Uterus (tissue), 4 donors: Measurements from ENCODE around the gene SLC16A12. TPM values are rescaled to one million over a fixed set of nuclear protein-coding genes. Genes with fewer than 3 reads are reported as not detected.

Source experiments
- DNase-seq, 2 donors: peaks; one replicate each; pipeline ENCODE4 v3.0.0-alpha.2; 2019 to 2020
- H3K27ac ChIP-seq, 2 donors: fragments of 200-600 bp; sonication (generic); 1 replicate in 1 of 2; 2 replicates in 1 of 2; pipeline ENCODE4 v1.5.1; 2016 to 2018
- H3K27me3 ChIP-seq, 2 donors: fragments of 200-600 bp; sonication (generic); one replicate each; pipeline ENCODE4 v1.5.1; 2018 to 2019; ENCODE audit warnings: control low read depth in 1 of 2
- H3K36me3 ChIP-seq, 2 donors: fragments of 200-600 bp; sonication (generic); one replicate each; pipeline ENCODE4 v1.5.1; 2019; ENCODE audit warnings: control low read depth in 1 of 2
- H3K4me1 ChIP-seq, 2 donors: fragments of 200-600 bp; sonication (generic); one replicate each; pipeline ENCODE4 v1.5.1; 2018 to 2019; ENCODE audit warnings: control low read depth in 1 of 2
- H3K4me3 ChIP-seq, 2 donors: fragments of 200-600 bp; sonication (generic); 1 replicate in 1 of 2; 2 replicates in 1 of 2; pipeline ENCODE4 v1.5.1; 2018 to 2019; ENCODE audit warnings: mild to moderate bottlenecking in 1 of 2
- H3K9me3 ChIP-seq, 2 donors: fragments of 200-600 bp; sonication (generic); one replicate each; pipeline ENCODE4 v1.5.1; 2019; ENCODE audit warnings: control low read depth in 1 of 2
- CTCF ChIP-seq, 4 experiments: fragments of 200-600 bp in 2 of 4; fragments of 450-650 bp in 2 of 4; sonication (generic) in 2 of 4; IDR thresholded peaks; one replicate each; pipeline ENCODE4 v1.5.1; 2016 to 2019; ENCODE audit warnings: antibody characterized with exemption in 4 of 4, mild to moderate bottlenecking in 2 of 4, moderate library complexity in 1 of 4
- POLR2A ChIP-seq, 2 donors: fragments of 450-650 bp; IDR thresholded peaks; one replicate each; pipeline ENCODE4 v1.6.1; 2016; ENCODE audit warnings: antibody characterized with exemption in 2 of 2, mild to moderate bottlenecking in 1 of 2, moderate library complexity in 1 of 2
- intact Hi-C: fragments of 100-400 bp; cut with DNase I; formaldehyde crosslinking; loops from one replicate; pipeline ENCODE4 v1.15.1; 2023; ENCODE audit warnings: low total_unique reads
- total RNA-seq, 4 donors: library from RNA; depleted of rRNA in 3 of 4; stranded (reverse); fragments of >200 nt in 3 of 4; gene quantifications; one replicate each; pipeline versions ENCODE4 v1.1.0 to v1.2.4, GENCODE V29; 2014 to 2023
- donor health status: DM: yes; HTN: yes; CAD: no.

SLC16A12 gene
- total RNA-seq, 4 donors from 2014 or later, result 0.26 to 7.4 (median 0.51) TPM

- Histone ChIP-seq H3K9me3 (no peaks in the 10 kb centered on the region), H3K4me3 (no peak overlapping the region), H3K36me3 (no peaks in the 10 kb centered on the region), H3K4me1 (no peaks in the 10 kb centered on the region), H3K27ac (no peak overlapping the region), H3K27me3 (no peaks in the 10 kb centered on the region)
- intact Hi-C loops, result no loop called here
- DNase-seq, result no peak
- TF ChIP-seq CTCF (IDR thresholded peaks at IDR 0.05) (peak in 3 of 4 experiments; percentile 22 to 48 (median 47)), POLR2A (IDR thresholded peaks at IDR 0.05) (no peak)
These were observed 146.1 kb downstream of the SLC16A12 start for GRCh38 chr10:89389254-89389653.

GRCh38 chr10:89388806-89389205 is 146.6 kb downstream of the SLC16A12 start:
- TF ChIP-seq CTCF (IDR thresholded peaks at IDR 0.05), result no peak
- TF ChIP-seq POLR2A (IDR thresholded peaks at IDR 0.05), result no peak
- H3K4me3 ChIP-seq, result no peak overlapping the region
- intact Hi-C loops, result no loop called here
- no peaks in the 10 kb centered on the region for H3K9me3 ChIP-seq
- no peaks in the 10 kb centered on the region for H3K36me3 ChIP-seq
- no peak overlapping the region for H3K27ac ChIP-seq
- H3K27me3 ChIP-seq, result no peaks in the 10 kb centered on the region
- H3K4me1 ChIP-seq, result no peaks in the 10 kb centered on the region
- no peak for DNase-seq

DNA sequence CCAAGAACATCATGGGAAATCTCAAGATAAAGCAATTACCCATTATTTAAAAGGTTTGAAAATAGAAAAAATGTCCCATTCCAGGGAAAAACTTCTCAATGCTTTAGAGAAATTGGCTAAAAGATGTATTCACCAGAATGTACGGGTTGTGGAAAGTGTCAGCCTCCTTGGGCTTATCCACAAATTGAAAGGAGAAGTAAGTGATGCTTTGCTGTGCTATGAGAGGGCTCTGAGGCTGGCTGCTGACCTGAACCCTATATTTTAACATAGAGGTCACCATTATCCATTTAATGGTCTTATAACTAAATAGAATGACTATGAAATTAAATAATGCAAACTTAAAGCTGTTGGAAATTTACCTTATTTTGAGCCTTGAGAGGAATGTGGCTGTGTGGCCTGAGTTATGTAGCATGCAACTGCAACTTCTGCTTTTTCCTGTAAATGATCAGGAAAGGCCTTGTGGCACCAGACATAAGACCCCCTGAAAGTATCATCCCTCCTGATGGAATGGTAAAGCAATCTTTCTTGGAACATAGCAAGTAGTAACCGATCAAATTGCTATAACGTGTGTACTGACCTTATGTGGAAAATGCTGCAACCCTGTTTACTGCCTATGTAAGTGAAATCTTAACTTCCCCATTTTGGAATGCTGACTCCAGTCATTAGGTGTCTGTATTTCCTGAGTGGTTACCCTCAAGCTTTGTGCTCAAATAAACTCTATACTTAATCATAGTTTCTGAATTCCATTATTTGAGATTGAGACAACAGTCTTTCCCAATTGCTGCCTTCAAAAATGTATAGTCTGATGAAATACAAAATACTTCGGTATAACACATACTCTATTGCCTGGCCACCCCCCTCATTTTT is 150.7 kb downstream of the SLC16A12 start:
- no peak for TF ChIP-seq CTCF (IDR thresholded peaks at IDR 0.05)
- no peak for TF ChIP-seq POLR2A (IDR thresholded peaks at IDR 0.05)
- intact Hi-C loops, result no loop called here
- DNase-seq, result no peak
- Histone ChIP-seq H3K4me1 (no peaks in the 10 kb centered on the region), H3K36me3 (no peaks in the 10 kb centered on the region), H3K9me3 (no peaks in the 10 kb centered on the region), H3K27me3 (no peaks in the 10 kb centered on the region), H3K27ac (no peak overlapping the region), H3K4me3 (no peak overlapping the region)

DNA sequence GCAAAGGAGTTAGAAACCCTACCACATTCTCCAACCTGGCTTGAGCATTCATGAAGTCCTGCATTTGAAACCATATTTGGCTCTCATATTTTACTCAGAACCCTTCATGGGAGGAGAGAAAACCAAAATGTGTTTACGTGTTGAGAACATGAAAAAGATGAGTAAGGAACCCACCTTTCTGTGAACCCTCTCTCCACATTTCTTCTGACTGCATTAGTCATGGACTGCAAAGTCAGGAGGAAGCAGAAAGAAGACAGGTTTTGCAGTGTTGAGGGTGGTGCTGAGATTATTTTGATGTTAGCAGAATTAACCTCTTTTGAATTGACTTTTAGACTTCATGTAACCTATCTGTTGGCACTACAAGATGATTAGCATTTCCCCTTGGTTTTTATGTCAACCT is 152.6 kb downstream of the SLC16A12 start:
- Histone ChIP-seq H3K27me3 (no peaks in the 10 kb centered on the region), H3K36me3 (no peaks in the 10 kb centered on the region), H3K4me1 (no peaks in the 10 kb centered on the region), H3K4me3 (no peak overlapping the region), H3K9me3 (no peaks in the 10 kb centered on the region), H3K27ac (no peak overlapping the region)
- intact Hi-C loops, result no loop called here
- TF ChIP-seq CTCF (IDR thresholded peaks at IDR 0.05) (no peak), POLR2A (IDR thresholded peaks at IDR 0.05) (no peak)
- no peak for DNase-seq

Other genes starting within 250 kb of the SLC16A12 start
- 10 to 100 TPM in 1 of 4 donors, 1 to 10 TPM in 3; 1.5 to 17.7 (median 6.1) TPM for gene IFIT2, start 233.5 kb downstream of the SLC16A12 start, total RNA-seq
- gene IFIT3, start 207.6 kb downstream of the SLC16A12 start, total RNA-seq, result 10 to 100 TPM in 2 of 4 donors, 1 to 10 TPM in 2; 6.9 to 25.3 (median 15.6) TPM
- 1 to 10 TPM in 1 of 4 donors, not detected in 3; 1.1 TPM for gene IFIT1B, start 157.5 kb downstream of the SLC16A12 start, total RNA-seq
- gene IFIT1, start 143.0 kb downstream of the SLC16A12 start, total RNA-seq, result 10 to 100 TPM; 13.5 to 27.4 (median 19.7) TPM
- 10 to 100 TPM in 3 of 4 donors, 1 to 10 TPM in 1; 7.7 to 38.2 (median 29.4) TPM for gene IFIT5, start 121.0 kb downstream of the SLC16A12 start, total RNA-seq
- gene PANK1, start 109.6 kb upstream of the SLC16A12 start, total RNA-seq, result 10 to 100 TPM in 1 of 4 donors, 1 to 10 TPM in 2, under 1 TPM in 1; under 0.01 to 25.9 (median 2.6) TPM
- 10 to 100 TPM in 2 of 4 donors, 1 to 10 TPM in 1, under 1 TPM in 1; 0.77 to 19.4 (median 6.3) TPM for gene KIF20B, start 166.0 kb upstream of the SLC16A12 start, total RNA-seq